ENCODE data around the gene OCA2.

OCA2 gene

DNA sequence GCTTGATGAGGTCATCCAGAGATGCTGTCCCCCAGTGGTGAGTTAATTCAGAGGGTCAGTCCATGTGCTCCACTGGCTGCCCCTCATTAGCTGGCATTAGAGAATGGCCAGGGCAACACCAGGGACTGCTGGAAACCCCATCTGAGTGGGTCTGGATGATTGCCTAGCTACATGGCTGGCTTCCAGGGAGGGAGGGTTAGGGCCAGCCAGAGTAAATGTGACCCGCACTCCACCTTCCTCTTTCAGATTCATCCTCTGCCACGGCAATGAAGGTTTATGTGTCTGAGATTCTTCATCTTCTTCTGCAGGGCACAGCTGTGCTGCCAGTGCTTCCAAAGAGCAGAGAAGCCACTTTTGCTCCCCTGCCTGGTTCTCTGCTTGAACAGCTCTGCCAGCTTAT, 391.9 kb downstream of the OCA2 start:
- H2AFZ ChIP-seq (ENCODE audit: low read length): no peak overlapping the region
- TF ChIP-seq, protein P1, sequence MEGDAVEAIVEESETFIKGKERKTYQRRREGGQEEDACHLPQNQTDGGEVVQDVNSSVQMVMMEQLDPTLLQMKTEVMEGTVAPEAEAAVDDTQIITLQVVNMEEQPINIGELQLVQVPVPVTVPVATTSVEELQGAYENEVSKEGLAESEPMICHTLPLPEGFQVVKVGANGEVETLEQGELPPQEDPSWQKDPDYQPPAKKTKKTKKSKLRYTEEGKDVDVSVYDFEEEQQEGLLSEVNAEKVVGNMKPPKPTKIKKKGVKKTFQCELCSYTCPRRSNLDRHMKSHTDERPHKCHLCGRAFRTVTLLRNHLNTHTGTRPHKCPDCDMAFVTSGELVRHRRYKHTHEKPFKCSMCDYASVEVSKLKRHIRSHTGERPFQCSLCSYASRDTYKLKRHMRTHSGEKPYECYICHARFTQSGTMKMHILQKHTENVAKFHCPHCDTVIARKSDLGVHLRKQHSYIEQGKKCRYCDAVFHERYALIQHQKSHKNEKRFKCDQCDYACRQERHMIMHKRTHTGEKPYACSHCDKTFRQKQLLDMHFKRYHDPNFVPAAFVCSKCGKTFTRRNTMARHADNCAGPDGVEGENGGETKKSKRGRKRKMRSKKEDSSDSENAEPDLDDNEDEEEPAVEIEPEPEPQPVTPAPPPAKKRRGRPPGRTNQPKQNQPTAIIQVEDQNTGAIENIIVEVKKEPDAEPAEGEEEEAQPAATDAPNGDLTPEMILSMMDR (IDR thresholded peaks at IDR 0.05; ENCODE audit: low read length): no peak
- TF ChIP-seq EZH2 (optimal IDR thresholded peaks at IDR 0.05; ENCODE audit: low read depth, low read length): no peak
- TF ChIP-seq EZH2phosphoT487 (IDR thresholded peaks at IDR 0.05; ENCODE audit: low read length): no peak
- no peaks in the 10 kb centered on the region for H4K20me1 ChIP-seq (ENCODE audit: insufficient read depth, low read length)
- H3K4me1 ChIP-seq (ENCODE audit: low read length): peaks cover under 1% of the 10 kb centered on the region
- H3K9ac ChIP-seq (ENCODE audit: low read length): no peak overlapping the region
- no peak overlapping the region for H3K4me2 ChIP-seq (ENCODE audit: low read depth, low read length)
- H3K4me3 ChIP-seq (ENCODE audit: low read length): no peak overlapping the region
- no peak overlapping the region for H3K27ac ChIP-seq (ENCODE audit: low read length)
- no peaks in the 10 kb centered on the region for H3K36me3 ChIP-seq (replicated peaks; ENCODE audit: insufficient read depth, low read length)
- no peaks in the 10 kb centered on the region for H3K27me3 ChIP-seq (replicated peaks; ENCODE audit: insufficient read depth, low read length)
- H3K9me2 ChIP-seq (replicated peaks; ENCODE audit: insufficient read depth, low read length): no peaks in the 10 kb centered on the region
- no peaks in the 10 kb centered on the region for H3K9me3 ChIP-seq (replicated peaks; ENCODE audit: insufficient read depth, low read length)
- no peaks in the 10 kb centered on the region for H3K79me2 ChIP-seq (ENCODE audit: low read length)
- no peak for DNase-seq
- no peaks in the 10 kb centered on the region for H3F3A ChIP-seq (ENCODE audit: insufficient read depth, low read length)

- H4K20me1 ChIP-seq (ENCODE audit: insufficient read depth, low read length): no peaks in the 10 kb centered on the region
- no peak overlapping the region for H3K27ac ChIP-seq (ENCODE audit: low read length)
- no peaks in the 10 kb centered on the region for H3K27me3 ChIP-seq (replicated peaks; ENCODE audit: insufficient read depth, low read length)
- H3K9me2 ChIP-seq (replicated peaks; ENCODE audit: insufficient read depth, low read length): no peaks in the 10 kb centered on the region
- H2AFZ ChIP-seq (ENCODE audit: low read length): no peak overlapping the region
- no peak overlapping the region for H3K9ac ChIP-seq (ENCODE audit: low read length)
- 0 out of 2 replicates have a peak, but pooled peaks cover 5% of the 10 kb centered on the region for H3F3A ChIP-seq (ENCODE audit: insufficient read depth, low read length)
- H3K4me2 ChIP-seq (ENCODE audit: low read depth, low read length): no peak overlapping the region
- no peaks in the 10 kb centered on the region for H3K9me3 ChIP-seq (replicated peaks; ENCODE audit: insufficient read depth, low read length)
- TF ChIP-seq, protein P1 (IDR thresholded peaks at IDR 0.05; ENCODE audit: low read length): no peak
- TF ChIP-seq EZH2phosphoT487 (IDR thresholded peaks at IDR 0.05; ENCODE audit: low read length): no peak
- no peak for TF ChIP-seq EZH2 (optimal IDR thresholded peaks at IDR 0.05; ENCODE audit: low read depth, low read length)
- no peak overlapping the region for H3K4me3 ChIP-seq (ENCODE audit: low read length)
- no peaks in the 10 kb centered on the region for H3K36me3 ChIP-seq (replicated peaks; ENCODE audit: insufficient read depth, low read length)
- H3K79me2 ChIP-seq (ENCODE audit: low read length): no peaks in the 10 kb centered on the region
- no peak for DNase-seq
- peaks cover 10% of the 10 kb centered on the region for H3K4me1 ChIP-seq (ENCODE audit: low read length)
These were observed 392.8 kb downstream of the OCA2 start for GRCh38 chr15:27706300-27706699.

GRCh38 chr15:27705056-27705455, 394.1 kb downstream of the OCA2 start:
- TF ChIP-seq EZH2 (optimal IDR thresholded peaks at IDR 0.05; ENCODE audit: low read depth, low read length) (no peak), EZH2phosphoT487 (IDR thresholded peaks at IDR 0.05; ENCODE audit: low read length) (no peak)
- TF ChIP-seq, protein P1 (IDR thresholded peaks at IDR 0.05; ENCODE audit: low read length): no peak
- no peaks in the 10 kb centered on the region for H3K9me2 ChIP-seq (replicated peaks; ENCODE audit: insufficient read depth, low read length)
- H3K36me3 ChIP-seq (replicated peaks; ENCODE audit: insufficient read depth, low read length): no peaks in the 10 kb centered on the region
- no peak overlapping the region for H3K9ac ChIP-seq (ENCODE audit: low read length)
- H3K27me3 ChIP-seq (replicated peaks; ENCODE audit: insufficient read depth, low read length): no peaks in the 10 kb centered on the region
- H3K27ac ChIP-seq (ENCODE audit: low read length): no peak overlapping the region
- H2AFZ ChIP-seq (ENCODE audit: low read length): no peak overlapping the region
- no peak for DNase-seq
- H3K4me2 ChIP-seq (ENCODE audit: low read depth, low read length): no peak overlapping the region
- 0 out of 2 replicates have a peak, but pooled peaks cover 5% of the 10 kb centered on the region for H3F3A ChIP-seq (ENCODE audit: insufficient read depth, low read length)
- H4K20me1 ChIP-seq (ENCODE audit: insufficient read depth, low read length): no peaks in the 10 kb centered on the region
- H3K9me3 ChIP-seq (replicated peaks; ENCODE audit: insufficient read depth, low read length): no peaks in the 10 kb centered on the region
- no peak overlapping the region for H3K4me3 ChIP-seq (ENCODE audit: low read length)
- peaks cover 15% of the 10 kb centered on the region for H3K4me1 ChIP-seq (ENCODE audit: low read length)
- H3K79me2 ChIP-seq (ENCODE audit: low read length): no peaks in the 10 kb centered on the region
